ENCODE results near the gene TTC3.

TTC3 gene

DNA sequence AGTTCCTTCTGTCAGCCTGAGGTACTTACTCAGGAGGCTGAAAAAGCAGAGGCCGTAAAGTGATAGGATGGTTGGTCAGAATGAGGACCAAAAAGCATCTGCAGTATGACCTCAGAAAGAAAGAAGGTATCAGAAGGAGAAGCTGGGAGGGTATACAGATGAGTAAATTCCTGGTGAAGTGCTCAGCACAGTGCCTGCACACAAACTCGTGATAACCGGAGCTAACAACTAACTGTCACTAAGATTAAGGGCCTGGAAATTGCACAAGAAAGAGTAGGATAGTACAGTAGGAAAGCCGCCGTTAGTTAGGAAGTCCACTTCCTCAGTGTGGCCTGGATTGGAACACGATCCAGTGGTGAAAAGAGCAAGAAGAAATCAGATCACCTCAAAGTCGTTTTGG, 131.5 kb downstream of the TTC3 start:
- no peak for DNase-seq (ENCODE audit: low read depth in 1 of 2, low spot score in 1 of 2)
- Histone ChIP-seq H3K27me3 (ENCODE audit: insufficient read depth, poor library complexity, severe bottlenecking) (no peaks in the 10 kb centered on the region), H3K27ac (replicated peaks) (no peak overlapping the region)

DNA sequence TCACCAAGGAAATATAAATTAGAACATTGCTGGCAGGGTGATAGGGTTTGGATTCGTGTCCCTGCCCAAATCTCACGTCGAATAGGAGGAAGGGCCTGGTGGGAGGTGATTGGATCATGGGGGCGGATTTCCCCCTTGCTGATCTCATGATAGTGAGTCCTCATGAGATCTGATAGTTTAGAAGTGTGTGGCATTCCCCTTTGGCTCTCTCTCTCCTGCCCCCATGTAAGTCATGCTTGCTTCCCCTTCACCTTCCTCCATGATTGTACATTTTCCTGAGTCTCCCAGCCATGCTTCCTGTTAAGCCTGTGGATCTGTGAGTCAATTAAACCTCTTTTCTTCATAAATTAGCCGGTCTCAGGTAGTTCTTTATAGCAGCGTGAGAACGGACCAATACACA, 133.4 kb downstream of the TTC3 start:
- H3K4me3 ChIP-seq (replicated peaks; ENCODE audit: insufficient read depth, low read length) = no peak overlapping the region
- DNase-seq (ENCODE audit: low read depth in 1 of 2, low spot score in 1 of 2) = no peak
- no peaks in the 10 kb centered on the region for H3K27me3 ChIP-seq (ENCODE audit: insufficient read depth, poor library complexity, severe bottlenecking)
- H3K27ac ChIP-seq (replicated peaks) = no peak overlapping the region
- TF ChIP-seq SPI1 (IDR thresholded peaks at IDR 0.05; ENCODE audit: borderline replicate concordance, low read depth) = no peak
- TF ChIP-seq, protein P1, sequence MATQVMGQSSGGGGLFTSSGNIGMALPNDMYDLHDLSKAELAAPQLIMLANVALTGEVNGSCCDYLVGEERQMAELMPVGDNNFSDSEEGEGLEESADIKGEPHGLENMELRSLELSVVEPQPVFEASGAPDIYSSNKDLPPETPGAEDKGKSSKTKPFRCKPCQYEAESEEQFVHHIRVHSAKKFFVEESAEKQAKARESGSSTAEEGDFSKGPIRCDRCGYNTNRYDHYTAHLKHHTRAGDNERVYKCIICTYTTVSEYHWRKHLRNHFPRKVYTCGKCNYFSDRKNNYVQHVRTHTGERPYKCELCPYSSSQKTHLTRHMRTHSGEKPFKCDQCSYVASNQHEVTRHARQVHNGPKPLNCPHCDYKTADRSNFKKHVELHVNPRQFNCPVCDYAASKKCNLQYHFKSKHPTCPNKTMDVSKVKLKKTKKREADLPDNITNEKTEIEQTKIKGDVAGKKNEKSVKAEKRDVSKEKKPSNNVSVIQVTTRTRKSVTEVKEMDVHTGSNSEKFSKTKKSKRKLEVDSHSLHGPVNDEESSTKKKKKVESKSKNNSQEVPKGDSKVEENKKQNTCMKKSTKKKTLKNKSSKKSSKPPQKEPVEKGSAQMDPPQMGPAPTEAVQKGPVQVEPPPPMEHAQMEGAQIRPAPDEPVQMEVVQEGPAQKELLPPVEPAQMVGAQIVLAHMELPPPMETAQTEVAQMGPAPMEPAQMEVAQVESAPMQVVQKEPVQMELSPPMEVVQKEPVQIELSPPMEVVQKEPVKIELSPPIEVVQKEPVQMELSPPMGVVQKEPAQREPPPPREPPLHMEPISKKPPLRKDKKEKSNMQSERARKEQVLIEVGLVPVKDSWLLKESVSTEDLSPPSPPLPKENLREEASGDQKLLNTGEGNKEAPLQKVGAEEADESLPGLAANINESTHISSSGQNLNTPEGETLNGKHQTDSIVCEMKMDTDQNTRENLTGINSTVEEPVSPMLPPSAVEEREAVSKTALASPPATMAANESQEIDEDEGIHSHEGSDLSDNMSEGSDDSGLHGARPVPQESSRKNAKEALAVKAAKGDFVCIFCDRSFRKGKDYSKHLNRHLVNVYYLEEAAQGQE (IDR thresholded peaks at IDR 0.05; ENCODE audit: insufficient replicate concordance, low read depth) = no peak
- TF ChIP-seq GABPA (IDR thresholded peaks at IDR 0.05; ENCODE audit: low read depth) = no peak
- no peak for TF ChIP-seq POLR2AphosphoS5 (IDR thresholded peaks at IDR 0.05; ENCODE audit: low read depth)
- TF ChIP-seq, protein P2, sequence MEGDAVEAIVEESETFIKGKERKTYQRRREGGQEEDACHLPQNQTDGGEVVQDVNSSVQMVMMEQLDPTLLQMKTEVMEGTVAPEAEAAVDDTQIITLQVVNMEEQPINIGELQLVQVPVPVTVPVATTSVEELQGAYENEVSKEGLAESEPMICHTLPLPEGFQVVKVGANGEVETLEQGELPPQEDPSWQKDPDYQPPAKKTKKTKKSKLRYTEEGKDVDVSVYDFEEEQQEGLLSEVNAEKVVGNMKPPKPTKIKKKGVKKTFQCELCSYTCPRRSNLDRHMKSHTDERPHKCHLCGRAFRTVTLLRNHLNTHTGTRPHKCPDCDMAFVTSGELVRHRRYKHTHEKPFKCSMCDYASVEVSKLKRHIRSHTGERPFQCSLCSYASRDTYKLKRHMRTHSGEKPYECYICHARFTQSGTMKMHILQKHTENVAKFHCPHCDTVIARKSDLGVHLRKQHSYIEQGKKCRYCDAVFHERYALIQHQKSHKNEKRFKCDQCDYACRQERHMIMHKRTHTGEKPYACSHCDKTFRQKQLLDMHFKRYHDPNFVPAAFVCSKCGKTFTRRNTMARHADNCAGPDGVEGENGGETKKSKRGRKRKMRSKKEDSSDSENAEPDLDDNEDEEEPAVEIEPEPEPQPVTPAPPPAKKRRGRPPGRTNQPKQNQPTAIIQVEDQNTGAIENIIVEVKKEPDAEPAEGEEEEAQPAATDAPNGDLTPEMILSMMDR (IDR thresholded peaks at IDR 0.05; ENCODE audit: insufficient read depth, low read length) = no peak

More for the DNA sequence above, 131.5 kb downstream of the TTC3 start:
- TF ChIP-seq GABPA (IDR thresholded peaks at IDR 0.05; ENCODE audit: low read depth) (no peak), POLR2AphosphoS5 (IDR thresholded peaks at IDR 0.05; ENCODE audit: low read depth) (no peak), SPI1 (IDR thresholded peaks at IDR 0.05; ENCODE audit: borderline replicate concordance, low read depth) (no peak)
- TF ChIP-seq, protein P1 (IDR thresholded peaks at IDR 0.05; ENCODE audit: insufficient replicate concordance, low read depth) = no peak
- TF ChIP-seq, protein P2 (IDR thresholded peaks at IDR 0.05; ENCODE audit: insufficient read depth, low read length) = no peak
- H3K4me3 ChIP-seq (replicated peaks; ENCODE audit: insufficient read depth, low read length) = no peak overlapping the region

DNA sequence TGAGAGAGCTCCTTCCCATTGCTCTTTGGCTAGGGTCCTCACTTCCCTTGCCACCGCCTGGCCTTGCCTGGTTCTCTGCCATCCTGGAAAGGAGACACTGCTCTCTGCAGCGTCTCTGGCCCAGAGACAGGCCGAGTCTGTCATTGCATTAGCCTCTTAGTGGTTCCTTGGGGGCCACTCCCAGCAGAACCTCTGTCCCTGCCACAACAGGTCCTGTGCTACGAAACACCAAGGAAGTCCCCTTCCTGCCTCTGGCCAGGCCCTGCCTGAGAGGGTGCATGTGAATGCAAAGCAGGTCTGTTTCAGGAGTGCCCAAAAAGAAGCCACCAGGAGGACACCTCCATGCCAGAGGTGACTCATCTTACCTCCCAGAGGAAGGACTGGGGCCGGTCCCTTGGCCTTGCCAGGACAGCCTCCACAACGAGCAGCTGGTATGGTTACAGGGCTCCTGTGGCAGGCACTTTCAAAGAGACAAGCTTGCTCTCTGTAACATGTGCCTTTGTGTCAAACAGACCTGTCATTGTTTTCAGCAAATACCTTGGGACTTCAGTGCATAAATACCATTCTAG, 134.5 kb downstream of the TTC3 start:
- DNase-seq (ENCODE audit: low read depth in 1 of 2, low spot score in 1 of 2) = peak; percentile 15 to 21
- Histone ChIP-seq H3K27me3 (ENCODE audit: insufficient read depth, poor library complexity, severe bottlenecking) (no peaks in the 10 kb centered on the region), H3K27ac (replicated peaks) (peak overlapping the region; percentile 57), H3K4me3 (replicated peaks; ENCODE audit: insufficient read depth, low read length) (no peak overlapping the region)
- TF ChIP-seq, protein P2 (IDR thresholded peaks at IDR 0.05; ENCODE audit: insufficient read depth, low read length) = no peak

Measured in HL-60 (cell line).